GM21717 (cell line): Measurements from ENCODE around the gene UBE2D1.

Experiments used
- ATAC-seq: cut with Tn5 transposase; IDR thresholded peaks from one replicate; pipeline ENCODE4 v1.9.1; 2021; ENCODE audit warnings: mild to moderate bottlenecking, moderate library complexity; ENCODE audit not compliant: unreplicated experiment

The UBE2D1 gene

GRCh38 chr10:58334817-58335305, at the start of gene UBE2D1:
TSS of gene UBE2D1 (plus strand) at chr10:58335006. CDS start at chr10:58335202, 196 bp downstream.
- peak; percentile 98 for ATAC-seq

- ATAC-seq: peak; percentile 94
Measured at GRCh38 chr10:58291538-58292174, 43.1 kb upstream of the UBE2D1 start.

GRCh38 chr10:58293989-58294388, 40.8 kb upstream of the UBE2D1 start:
- ATAC-seq: no peak

- peak; percentile 89 for ATAC-seq
Measured at GRCh38 chr10:58299580-58299979, 35.2 kb upstream of the UBE2D1 start.

- ATAC-seq: no peak
Measured at GRCh38 chr10:58300676-58301075, 34.1 kb upstream of the UBE2D1 start.

- ATAC-seq: no peak
Measured at GRCh38 chr10:58302254-58302653, 32.6 kb upstream of the UBE2D1 start.

- ATAC-seq: no peak
Measured at GRCh38 chr10:58304099-58304633, 30.6 kb upstream of the UBE2D1 start.

- ATAC-seq: no peak
Measured at GRCh38 chr10:58305821-58306220, 29.0 kb upstream of the UBE2D1 start.

- no peak for ATAC-seq
Measured at GRCh38 chr10:58307676-58308075, 27.1 kb upstream of the UBE2D1 start.

GRCh38 chr10:58311026-58311425, 23.8 kb upstream of the UBE2D1 start:
- ATAC-seq: no peak

- no peak for ATAC-seq
Measured at GRCh38 chr10:58316874-58317273, 17.9 kb upstream of the UBE2D1 start.

GRCh38 chr10:58318346-58318745, 16.5 kb upstream of the UBE2D1 start:
- ATAC-seq: no peak

- ATAC-seq: no peak
Measured at GRCh38 chr10:58319599-58319998, 15.2 kb upstream of the UBE2D1 start.

GRCh38 chr10:58320351-58321049, 14.3 kb upstream of the UBE2D1 start:
- no peak for ATAC-seq

- peak; percentile 85 for ATAC-seq
Measured at GRCh38 chr10:58322072-58322834, 12.6 kb upstream of the UBE2D1 start.

GRCh38 chr10:58322835-58323209, 12.0 kb upstream of the UBE2D1 start:
- no peak for ATAC-seq

GRCh38 chr10:58326967-58327381, 7.8 kb upstream of the UBE2D1 start:
- ATAC-seq: no peak

- ATAC-seq: no peak
Measured at GRCh38 chr10:58328233-58328632, 6.6 kb upstream of the UBE2D1 start.

- no peak for ATAC-seq
Measured at GRCh38 chr10:58330431-58330830, 4.4 kb upstream of the UBE2D1 start.

GRCh38 chr10:58331646-58332045, 3.2 kb upstream of the UBE2D1 start:
- ATAC-seq: no peak

GRCh38 chr10:58335306-58336005, 650 bp downstream of the UBE2D1 start:
- peak; percentile 56 for ATAC-seq
